Neural progenitor cell (in vitro differentiated cells): ENCODE results near the gene PADI4.

Experiments used
- CTCF ChIP-seq: fragments of 200-600 bp; sonication (generic); IDR thresholded peaks from 2 replicates; pipeline ENCODE4 v1.5.1; 2017; ENCODE audit warnings: antibody characterized with exemption, mild to moderate bottlenecking
- EZH2 ChIP-seq: fragments of 200-600 bp; sonication (generic); IDR thresholded peaks from 2 replicates; pipeline ENCODE4 v1.6.1; 2017; ENCODE audit warnings: antibody characterized with exemption, mild to moderate bottlenecking, moderate library complexity
- EZH2phosphoT487 ChIP-seq: fragments of 200-600 bp; sonication (generic); IDR thresholded peaks from 2 replicates; pipeline ENCODE4 v1.6.1; 2017; ENCODE audit warnings: antibody characterized with exemption

- no peak for TF ChIP-seq CTCF
- no peak for TF ChIP-seq EZH2phosphoT487
- TF ChIP-seq EZH2 = no peak
Observed at GRCh38 chr1:17307946-17308345, at the start of gene PADI4.
